GM12892 (cell line): ENCODE data around the gene PACSIN2.

ENCODE experiments used
- POLR2A ChIP-seq: IDR thresholded peaks from 2 replicates; pipeline ENCODE4 v1.6.1; 2011; ENCODE audit warnings: low read depth, low read length, control low read depth
- POLR2AphosphoS5 ChIP-seq: IDR thresholded peaks from 2 replicates; pipeline ENCODE4 v1.6.1; 2011; ENCODE audit warnings: low read depth, low read length, control low read depth
- TAF1 ChIP-seq: IDR thresholded peaks from 2 replicates; pipeline ENCODE4 v1.6.1; 2011; ENCODE audit warnings: low read depth, mild to moderate bottlenecking, control low read depth, low read length, borderline replicate concordance

DNA sequence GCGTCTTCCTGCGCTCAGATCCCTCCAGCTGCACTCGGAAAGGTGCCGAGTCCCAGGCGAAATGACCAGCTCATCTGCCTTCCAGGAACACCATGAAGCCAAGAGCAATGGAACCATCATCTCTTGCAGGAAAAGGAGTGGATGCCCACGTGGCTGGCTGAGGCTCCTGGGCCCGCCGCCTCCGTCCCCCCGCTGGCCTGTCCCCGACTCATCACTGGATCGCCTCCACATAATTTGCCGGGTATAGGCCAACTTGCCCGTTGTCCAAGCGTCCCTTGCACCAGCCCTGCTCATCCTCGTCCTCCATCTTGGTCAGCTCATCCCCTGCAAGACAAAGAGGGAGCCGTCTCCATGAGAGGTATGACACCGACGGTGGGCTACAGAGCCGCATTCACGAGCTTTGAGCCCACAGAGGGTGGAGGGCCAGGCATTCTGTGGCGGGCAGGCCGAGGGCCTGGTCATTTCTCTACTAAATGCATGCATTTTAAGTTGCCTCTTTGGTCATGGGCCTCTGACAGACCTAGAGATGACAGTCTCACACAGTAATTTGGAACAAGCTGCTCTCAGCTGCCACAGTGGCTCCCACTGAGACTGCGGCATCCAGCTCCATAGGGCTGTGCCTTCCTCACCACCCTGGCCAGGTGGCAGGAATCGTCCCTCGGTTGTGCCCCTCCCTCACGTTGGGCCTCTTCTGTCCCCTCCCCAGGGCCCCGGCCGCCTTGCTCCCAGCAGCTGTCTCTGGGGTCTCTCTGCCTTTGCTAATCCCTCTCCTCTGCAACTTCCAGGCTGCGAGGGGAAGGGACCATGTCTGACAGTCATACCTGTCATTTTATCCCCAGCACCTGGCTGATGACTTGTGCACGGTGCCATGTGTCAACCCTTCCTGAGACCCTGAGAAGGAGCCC, 143.6 kb downstream of the PACSIN2 start:
- TF ChIP-seq TAF1 (no peak), POLR2A (no peak), POLR2AphosphoS5 (no peak)
